ENCODE measurements around the gene SAFB.

SAFB gene

GRCh38 chr19:5590151-5590864 lies 32.6 kb upstream of the SAFB start:
- TF ChIP-seq ZFX (IDR thresholded peaks at IDR 0.05; ENCODE audit: borderline replicate concordance): no peak
- no peak for TF ChIP-seq CTCF (IDR thresholded peaks at IDR 0.05)
- H3K27ac ChIP-seq: no peak overlapping the region

- H3K27ac ChIP-seq: no peak overlapping the region
- TF ChIP-seq ZFX (IDR thresholded peaks at IDR 0.05; ENCODE audit: borderline replicate concordance) (no peak), CTCF (IDR thresholded peaks at IDR 0.05) (no peak)
Measured at GRCh38 chr19:5590865-5591154, 32.1 kb upstream of the SAFB start.

- TF ChIP-seq ZFX (IDR thresholded peaks at IDR 0.05; ENCODE audit: borderline replicate concordance) (no peak), CTCF (IDR thresholded peaks at IDR 0.05) (no peak)
- no peak overlapping the region for H3K27ac ChIP-seq
Measured at GRCh38 chr19:5591476-5591875, 31.4 kb upstream of the SAFB start.

- no peak for TF ChIP-seq ZFX (IDR thresholded peaks at IDR 0.05; ENCODE audit: borderline replicate concordance)
- no peak for TF ChIP-seq CTCF (IDR thresholded peaks at IDR 0.05)
- H3K27ac ChIP-seq: no peak overlapping the region
Measured at GRCh38 chr19:5592531-5593342, 30.1 kb upstream of the SAFB start.

- no peak overlapping the region for H3K27ac ChIP-seq
- TF ChIP-seq CTCF (IDR thresholded peaks at IDR 0.05) (no peak), ZFX (IDR thresholded peaks at IDR 0.05; ENCODE audit: borderline replicate concordance) (no peak)
Measured at GRCh38 chr19:5593343-5594255, 29.3 kb upstream of the SAFB start.

- TF ChIP-seq CTCF (IDR thresholded peaks at IDR 0.05): no peak
- TF ChIP-seq ZFX (IDR thresholded peaks at IDR 0.05; ENCODE audit: borderline replicate concordance): no peak
- no peak overlapping the region for H3K27ac ChIP-seq
Measured at GRCh38 chr19:5594521-5594950, 28.3 kb upstream of the SAFB start.
